Panc1 (cell line): ENCODE results near the gene RBM14. TPM values are rescaled to one million over a fixed set of nuclear protein-coding genes. Genes with fewer than 3 reads are reported as not detected.
A peak's percentile ranks its signal among the peaks of the same experiment; 100 is the strongest.

Experiments used
- ATAC-seq: fragments of 200-7000 bp; cut with Tn5 transposase; 2 replicates; pipeline ENCODE4 v1.9.1; 2020; ENCODE audit warnings: mild to moderate bottlenecking, moderate library complexity
- BruUV-seq: library from RNA; stranded (reverse); fragments of 400-500 nt; replicated peaks from 2 replicates; lab custom pipeline; 2021; lab: Mats Ljungman, UMichigan
- CTCF ChIA-PET: fragments of 300-600 bp; sonication (Branson Sonifier 250); formaldehyde crosslinking; loops from one replicate; lab custom pipeline; 2022; ENCODE audit warnings: antibody characterized with exemption; lab: Charles Lee
- POLR2A ChIA-PET: fragments of 300-600 bp; sonication (Branson Sonifier 250); formaldehyde crosslinking; loops from one replicate; lab custom pipeline; 2022; ENCODE audit warnings: antibody characterized with exemption; lab: Charles Lee
- DNase-seq: peaks from one replicate; pipeline ENCODE4 v3.0.0-alpha.2; 2010; ENCODE audit warnings: low read depth, low spot score
- H3K27ac ChIP-seq: 2 replicates; pipeline ENCODE4 v1.5.1; 2011; ENCODE audit warnings: mild to moderate bottlenecking, low read length, inconsistent platforms
- H3K27me3 ChIP-seq: fragments of 200-500 bp; sonication (Bioruptor generic); 2 replicates; pipeline ENCODE4 v1.6.0; 2014; ENCODE audit warnings: low read length, inconsistent platforms; ENCODE audit not compliant: control insufficient read depth, insufficient read depth
- H3K36me3 ChIP-seq: fragments of 200-500 bp; sonication (Bioruptor generic); 2 replicates; pipeline ENCODE4 v1.5.1; 2014; ENCODE audit warnings: inconsistent platforms, mild to moderate bottlenecking, low read length, moderate library complexity; ENCODE audit not compliant: control insufficient read depth, insufficient read depth
- H3K4me1 ChIP-seq: 2 replicates; pipeline ENCODE4 v1.5.1; 2011; ENCODE audit warnings: inconsistent platforms, mild to moderate bottlenecking, low read length, moderate library complexity; ENCODE audit not compliant: control insufficient read depth, insufficient read depth
- H3K4me3 ChIP-seq, 2 experiments: 2 replicates each; pipeline ENCODE4 v1.5.1; 2011 to 2012; ENCODE audit warnings: low read depth in 2 of 2, low read length in 2 of 2, mild to moderate bottlenecking in 2 of 2, inconsistent platforms in 1 of 2, moderate library complexity in 1 of 2
- H3K9me3 ChIP-seq: fragments of 200-500 bp; sonication (Bioruptor generic); 2 replicates; pipeline ENCODE4 v1.5.1; 2014; ENCODE audit warnings: low read depth, mild to moderate bottlenecking, inconsistent platforms, low read length, moderate library complexity; ENCODE audit not compliant: control insufficient read depth, insufficient read depth
- CTCF ChIP-seq: fragments of 450-650 bp; IDR thresholded peaks from 2 replicates; pipeline ENCODE4 v1.5.1; 2017; ENCODE audit warnings: mild to moderate bottlenecking
- POLR2AphosphoS5 ChIP-seq: IDR thresholded peaks from 2 replicates; pipeline ENCODE4 v1.6.1; 2012; ENCODE audit warnings: mild to moderate bottlenecking, low read depth, low read length, moderate library complexity
- REST ChIP-seq, 2 experiments: IDR thresholded peaks; 2 replicates each; pipeline ENCODE4 v1.6.1; 2011 to 2012; ENCODE audit warnings: low read depth in 2 of 2, control low read depth in 1 of 2, low read length in 1 of 2, mild to moderate bottlenecking in 1 of 2, moderate library complexity in 1 of 2; ENCODE audit not compliant: insufficient read depth in 1 of 2
- SIN3A ChIP-seq: IDR thresholded peaks from 2 replicates; pipeline ENCODE4 v1.6.1; 2012; ENCODE audit warnings: low read depth, mild to moderate bottlenecking, low read length, moderate library complexity, borderline replicate concordance; ENCODE audit not compliant: insufficient read depth
- TCF7L2 ChIP-seq: IDR thresholded peaks from 2 replicates; pipeline ENCODE4 v1.6.1; 2011; ENCODE audit warnings: mild to moderate bottlenecking, low read depth, low read length, inconsistent platforms
- in situ Hi-C: cut with HindIII; loops from 2 replicates; pipeline ENCODE4 v1.10.0; 2016; ENCODE audit warnings: low sequenced_read_pairs, low pct_unique_long_range_greater_than_20kb
- intact Hi-C: fragments of 100-400 bp; cut with micrococcal nuclease; formaldehyde crosslinking; loops from one replicate; pipeline ENCODE4 v1.10.0; 2022; ENCODE audit not compliant: unreplicated experiment
- total RNA-seq: library from RNA; stranded (reverse); gene quantifications from one replicate; pipeline ENCODE4 v1.2.1, GENCODE V29; 2021; ENCODE audit not compliant: unreplicated experiment

RBM14 gene
- total RNA-seq, 1 experiment from 2014 or later = 93.9 TPM

GRCh38 chr11:66614073-66614472 is 2.4 kb upstream of the RBM14 start:
- H3K4me3 ChIP-seq = no peak overlapping the region
- no TSS peak for BruUV-seq
- intact Hi-C loops (no loop called here), in situ Hi-C loops (no loop called here)
- H3K4me1 ChIP-seq = peaks cover 7% of the 10 kb centered on the region; the same call in 1 of the 2 replicates
- ATAC-seq (no peak), DNase-seq (no peak)
- H3K27me3 ChIP-seq = no peaks in the 10 kb centered on the region
- ChIA-PET CTCF (no interaction called here), POLR2A (interaction anchor here (0.6 to 0.7 kb wide), 2 partner anchors 57 to 126 kb away, joined by 4 to 6 read pairs; no protein-coding TSS in a partner anchor)
- no peak for TF ChIP-seq TCF7L2
- no peaks in the 10 kb centered on the region for H3K9me3 ChIP-seq
- no peak overlapping the region for H3K27ac ChIP-seq
- peaks cover 6% of the 10 kb centered on the region for H3K36me3 ChIP-seq

GRCh38 chr11:66617155-66617834 is 865 bp downstream of the RBM14 start:
- POLR2A ChIA-PET = interaction anchor here (0.6 to 2.6 kb wide), 6 partner anchors 11 to 227 kb away, joined by 3 to 13 read pairs (median 4); partner anchors contain the start of gene RBM4
- H3K36me3 ChIP-seq = peaks cover 6% of the 10 kb centered on the region
- CTCF ChIA-PET = interaction anchor here (0.6 kb wide), 1 partner anchor 61 kb away, joined by 3 read pairs; no protein-coding TSS in a partner anchor
- in situ Hi-C loops (no loop called here), intact Hi-C loops (no loop called here)
- no peaks in the 10 kb centered on the region for H3K9me3 ChIP-seq
- TF ChIP-seq SIN3A = no peak
- TF ChIP-seq REST (IDR thresholded peaks at IDR 0.05; ENCODE audit: insufficient read depth in 1 of 2, low read depth in 2 of 2, low read length in 1 of 2) = no peak
- no peak for TF ChIP-seq CTCF
- TF ChIP-seq TCF7L2 = no peak
- TF ChIP-seq POLR2AphosphoS5 = no peak
- peak overlapping the region; percentile 84 to 99 for H3K4me3 ChIP-seq
- ATAC-seq (peak; percentile 23), DNase-seq (no peak)
- BruUV-seq = no TSS peak
- no peaks in the 10 kb centered on the region for H3K27me3 ChIP-seq
- peak overlapping the region; percentile 96 for H3K27ac ChIP-seq
- peaks cover 23% of the 10 kb centered on the region for H3K4me1 ChIP-seq

GRCh38 chr11:66619080-66619554 is 2.7 kb downstream of the RBM14 start:
- intact Hi-C loops (no loop called here), in situ Hi-C loops (no loop called here)
- no peak for TF ChIP-seq POLR2AphosphoS5
- no peaks in the 10 kb centered on the region for H3K9me3 ChIP-seq
- peaks cover 30% of the 10 kb centered on the region for H3K4me1 ChIP-seq
- H3K4me3 ChIP-seq = peak overlapping the region; percentile 84 to 99
- H3K27me3 ChIP-seq = no peaks in the 10 kb centered on the region
- ChIA-PET CTCF (interaction anchor here (0.7 to 0.9 kb wide), 2 partner anchors 40 to 72 kb away, joined by 3 to 5 read pairs; no protein-coding TSS in a partner anchor), POLR2A (interaction anchor here (0.6 to 1.3 kb wide), 3 partner anchors 19 to 61 kb away, joined by 3 to 7 read pairs (median 5); partner anchors contain the start of gene RBM4)
- peak overlapping the region; percentile 34 for H3K27ac ChIP-seq
- BruUV-seq = no TSS peak
- no peak for ATAC-seq
- H3K36me3 ChIP-seq = peaks cover 15% of the 10 kb centered on the region
- DNase-seq = no peak
